Measurements from ENCODE around the gene ADGRV1.
"Not testable (repeated sequence)": the region's sequence is repeated elsewhere in the genome, so short reads cannot be mapped to it uniquely, and the experiment has no call there.

ADGRV1 gene

GRCh38 chr5:91010090-91010489 lies 451.5 kb downstream of the ADGRV1 start:
- no peak for DNase-seq

GRCh38 chr5:91011029-91011428 lies 452.4 kb downstream of the ADGRV1 start:
- DNase-seq = no peak

GRCh38 chr5:91012867-91013266 lies 454.3 kb downstream of the ADGRV1 start:
- not testable (repeated sequence) for DNase-seq

- no peak for DNase-seq
Observed at GRCh38 chr5:91016322-91016721, 457.7 kb downstream of the ADGRV1 start.

GRCh38 chr5:91016954-91017700 lies 458.5 kb downstream of the ADGRV1 start:
- no peak for DNase-seq

GRCh38 chr5:91018200-91018599 lies 459.6 kb downstream of the ADGRV1 start:
- no peak for DNase-seq

GRCh38 chr5:91018712-91019371 lies 460.2 kb downstream of the ADGRV1 start:
- no peak for DNase-seq

- DNase-seq = no peak
Observed at GRCh38 chr5:91020065-91020800, 461.6 kb downstream of the ADGRV1 start.

GRCh38 chr5:91022518-91022917 lies 463.9 kb downstream of the ADGRV1 start:
- DNase-seq = no peak

GRCh38 chr5:91024206-91024605 lies 465.6 kb downstream of the ADGRV1 start:
- no peak for DNase-seq

- DNase-seq = no peak
Observed at GRCh38 chr5:91024727-91025126, 466.1 kb downstream of the ADGRV1 start.

GRCh38 chr5:91025449-91025848 lies 466.9 kb downstream of the ADGRV1 start:
- DNase-seq = no peak

- no peak for DNase-seq
Observed at GRCh38 chr5:91025956-91026355, 467.4 kb downstream of the ADGRV1 start.

- no peak for DNase-seq
Observed at GRCh38 chr5:91026466-91026865, 467.9 kb downstream of the ADGRV1 start.

- DNase-seq = no peak
Observed at GRCh38 chr5:91027405-91028139, 469.0 kb downstream of the ADGRV1 start.

GRCh38 chr5:91028499-91028956 lies 469.9 kb downstream of the ADGRV1 start:
- DNase-seq = no peak

GRCh38 chr5:91030521-91031401 lies 472.2 kb downstream of the ADGRV1 start:
- no peak for DNase-seq

GRCh38 chr5:91031402-91031752 lies 472.8 kb downstream of the ADGRV1 start:
- no peak for DNase-seq

- DNase-seq = no peak
Observed at GRCh38 chr5:91032125-91032524, 473.5 kb downstream of the ADGRV1 start.

- no peak for DNase-seq
Observed at GRCh38 chr5:91033370-91033769, 474.8 kb downstream of the ADGRV1 start.

- DNase-seq = no peak
Observed at GRCh38 chr5:91038180-91038808, 479.7 kb downstream of the ADGRV1 start.

- DNase-seq = not testable (repeated sequence)
Observed at GRCh38 chr5:91041132-91041531, 482.5 kb downstream of the ADGRV1 start.
